ENCODE data around the gene RASA3. TPM values are rescaled to one million over a fixed set of nuclear protein-coding genes. Genes with fewer than 3 reads are reported as not detected.

RASA3 gene
- total and polyA plus RNA-seq, 2 of the 8 experiments (the other 6 are each of a cell fraction or from before 2014, with no cell fraction given): 7.5 to 21.9 TPM

DNA sequence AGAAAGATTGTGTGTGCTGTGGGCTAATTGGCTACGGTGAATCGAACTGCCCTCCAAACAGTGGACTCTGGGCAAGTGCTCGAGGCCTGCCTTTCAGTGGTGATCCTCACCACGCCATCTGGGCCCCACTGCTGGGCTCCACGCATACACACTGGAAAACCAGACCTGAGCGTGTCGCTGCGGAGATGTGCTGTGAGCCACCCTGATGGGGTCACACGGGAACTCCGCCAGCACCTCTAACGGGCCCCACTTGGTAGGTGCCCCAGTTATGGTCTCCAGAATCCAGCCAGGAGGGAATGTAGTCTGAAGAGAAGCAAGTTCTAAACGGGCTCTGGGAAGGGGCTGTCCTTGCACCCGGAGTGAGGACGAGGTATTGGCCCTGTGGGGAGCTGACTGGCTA is 197.8 kb downstream of the RASA3 start (continued):
- TF ChIP-seq ATF3 (IDR thresholded peaks at IDR 0.05; ENCODE audit: insufficient read depth, low read depth, low read length) (no peak), CHD1 (IDR thresholded peaks at IDR 0.05; ENCODE audit: low read depth, low read length) (no peak), YY1 (IDR thresholded peaks at IDR 0.05; ENCODE audit: low read depth, low read length) (no peak)
